Cortex of kidney (tissue), 1 donor: ENCODE measurements around the gene TPST1.
"Not testable (repeated sequence)": the region's sequence is repeated elsewhere in the genome, so short reads cannot be mapped to it uniquely, and the experiment has no call there.

Experiments used
- DNase-seq: peaks from one replicate; lab custom pipeline; 2025; lab: John Stamatoyannopoulos, UW

TPST1 gene

GRCh38 chr7:66283003-66283920, 78.1 kb downstream of the TPST1 start:
- DNase-seq = no peak

GRCh38 chr7:66296001-66296521, 90.9 kb downstream of the TPST1 start:
- DNase-seq = no peak

- DNase-seq = no peak
These were observed 91.4 kb downstream of the TPST1 start for GRCh38 chr7:66296557-66296956.

- DNase-seq = no peak
These were observed 92.4 kb downstream of the TPST1 start for GRCh38 chr7:66297579-66297978.

- DNase-seq = no peak
These were observed 96.1 kb downstream of the TPST1 start for GRCh38 chr7:66301249-66301648.

GRCh38 chr7:66301737-66302136, 96.6 kb downstream of the TPST1 start:
- no peak for DNase-seq

GRCh38 chr7:66303454-66304155, 98.5 kb downstream of the TPST1 start:
- no peak for DNase-seq

GRCh38 chr7:66304536-66304935, 99.4 kb downstream of the TPST1 start:
- no peak for DNase-seq

GRCh38 chr7:66306243-66306642, 101.1 kb downstream of the TPST1 start:
- DNase-seq = no peak

GRCh38 chr7:66307591-66308215, 102.6 kb downstream of the TPST1 start:
- DNase-seq = no peak

- no peak for DNase-seq
These were observed 103.3 kb downstream of the TPST1 start for GRCh38 chr7:66308411-66308810.

GRCh38 chr7:66310620-66311019, 105.5 kb downstream of the TPST1 start:
- no peak for DNase-seq

GRCh38 chr7:66313886-66314568, 108.9 kb downstream of the TPST1 start:
- no peak for DNase-seq

- no peak for DNase-seq
These were observed 110.1 kb downstream of the TPST1 start for GRCh38 chr7:66315192-66315591.

- DNase-seq = no peak
These were observed 114.4 kb downstream of the TPST1 start for GRCh38 chr7:66319407-66319979.

- DNase-seq = no peak
These were observed 116.1 kb downstream of the TPST1 start for GRCh38 chr7:66321283-66321682.

- no peak for DNase-seq
These were observed 118.1 kb downstream of the TPST1 start for GRCh38 chr7:66323114-66323796.

GRCh38 chr7:66324985-66325384, 119.9 kb downstream of the TPST1 start:
- not testable (repeated sequence) for DNase-seq

- no peak for DNase-seq
These were observed 121.5 kb downstream of the TPST1 start for GRCh38 chr7:66326501-66327215.

- no peak for DNase-seq
These were observed 125.8 kb downstream of the TPST1 start for GRCh38 chr7:66330961-66331360.
